ENCODE results near the gene RPUSD3. TPM values are rescaled to one million over a fixed set of nuclear protein-coding genes. Genes with fewer than 3 reads are reported as not detected.
"Not testable (repeated sequence)": the region's sequence is repeated elsewhere in the genome, so short reads cannot be mapped to it uniquely, and the experiment has no call there.

The RPUSD3 gene
- total RNA-seq, 2 donors from 2014 or later = 31.6 to 51.4 TPM

DNA sequence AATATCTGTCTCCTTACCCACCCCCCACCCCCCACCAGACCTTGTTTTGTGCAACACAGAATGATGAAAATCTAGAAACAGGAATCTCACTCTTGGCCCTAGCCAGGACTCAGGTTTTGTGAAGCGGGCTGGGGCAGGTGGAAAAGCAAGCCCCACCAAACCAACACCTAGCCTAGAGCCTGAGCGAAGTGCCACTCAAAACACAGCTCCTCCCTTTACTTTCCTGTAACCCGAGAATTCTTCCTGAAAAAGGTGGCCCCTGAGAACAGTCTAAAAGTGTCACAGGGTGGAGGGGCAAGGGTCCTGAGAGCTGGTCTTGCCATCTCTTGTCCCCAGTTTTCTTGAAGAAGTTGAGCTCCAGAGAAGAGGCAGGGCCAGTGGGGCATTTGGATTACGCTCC, 17.4 kb upstream of the RPUSD3 start:
- ATAC-seq (no peak), DNase-seq (no peak)
- H3K27me3 ChIP-seq = no peaks in the 10 kb centered on the region
- H3K36me3 ChIP-seq (replicated peaks in 1 of 2; ENCODE audit: insufficient read depth in 1 of 2, low read depth in 2 of 2) = no peaks in the 10 kb centered on the region
- intact Hi-C loops (cut with DNase I) = no loop called here
- no peak overlapping the region for H3K4me3 ChIP-seq
- H3K9me3 ChIP-seq = no peaks in the 10 kb centered on the region
- no peak overlapping the region for H3K27ac ChIP-seq
- TF ChIP-seq, protein P1, sequence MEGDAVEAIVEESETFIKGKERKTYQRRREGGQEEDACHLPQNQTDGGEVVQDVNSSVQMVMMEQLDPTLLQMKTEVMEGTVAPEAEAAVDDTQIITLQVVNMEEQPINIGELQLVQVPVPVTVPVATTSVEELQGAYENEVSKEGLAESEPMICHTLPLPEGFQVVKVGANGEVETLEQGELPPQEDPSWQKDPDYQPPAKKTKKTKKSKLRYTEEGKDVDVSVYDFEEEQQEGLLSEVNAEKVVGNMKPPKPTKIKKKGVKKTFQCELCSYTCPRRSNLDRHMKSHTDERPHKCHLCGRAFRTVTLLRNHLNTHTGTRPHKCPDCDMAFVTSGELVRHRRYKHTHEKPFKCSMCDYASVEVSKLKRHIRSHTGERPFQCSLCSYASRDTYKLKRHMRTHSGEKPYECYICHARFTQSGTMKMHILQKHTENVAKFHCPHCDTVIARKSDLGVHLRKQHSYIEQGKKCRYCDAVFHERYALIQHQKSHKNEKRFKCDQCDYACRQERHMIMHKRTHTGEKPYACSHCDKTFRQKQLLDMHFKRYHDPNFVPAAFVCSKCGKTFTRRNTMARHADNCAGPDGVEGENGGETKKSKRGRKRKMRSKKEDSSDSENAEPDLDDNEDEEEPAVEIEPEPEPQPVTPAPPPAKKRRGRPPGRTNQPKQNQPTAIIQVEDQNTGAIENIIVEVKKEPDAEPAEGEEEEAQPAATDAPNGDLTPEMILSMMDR (IDR thresholded peaks at IDR 0.05) = no peak
- no peak for TF ChIP-seq POLR2A (IDR thresholded peaks at IDR 0.05)
- 88% methylated on average over 4 of the region's 4 CpGs for WGBS, 2 donors
- peaks cover 7% of the 10 kb centered on the region for H3K4me1 ChIP-seq

DNA sequence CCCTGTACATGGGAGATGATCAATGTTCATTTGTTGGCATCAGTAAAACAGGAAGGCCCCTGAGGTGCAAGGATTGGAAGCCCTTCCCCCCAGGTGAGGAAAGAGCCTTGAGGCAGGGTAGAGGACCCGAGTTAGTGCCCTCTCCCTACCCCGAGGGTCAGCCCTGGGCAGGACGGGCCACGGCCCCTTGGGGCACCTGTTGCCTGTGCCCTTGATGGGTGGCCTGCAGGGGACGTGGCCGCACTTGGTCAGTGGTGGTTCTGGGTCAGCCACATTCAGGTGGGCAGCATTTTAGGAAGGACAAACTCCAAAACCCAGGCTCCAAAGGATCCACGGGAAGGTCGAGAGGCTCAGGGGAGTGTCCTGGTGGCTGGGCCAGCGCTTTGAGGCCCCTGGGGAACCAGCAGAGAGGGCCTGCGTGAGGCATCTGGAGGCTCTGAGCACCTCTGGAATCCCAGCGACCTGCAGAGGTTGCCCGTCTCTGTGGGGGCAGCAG, 15.8 kb upstream of the RPUSD3 start:
- no peaks in the 10 kb centered on the region for H3K9me3 ChIP-seq
- 79 to 84% methylated on average over 11 to 12 of the region's 12 CpGs for WGBS, 2 donors
- no peaks in the 10 kb centered on the region for H3K27me3 ChIP-seq
- H3K4me3 ChIP-seq = no peak overlapping the region
- no peak for TF ChIP-seq POLR2A (IDR thresholded peaks at IDR 0.05)
- TF ChIP-seq, protein P1 (IDR thresholded peaks at IDR 0.05) = no peak
- H3K36me3 ChIP-seq (replicated peaks in 1 of 2; ENCODE audit: insufficient read depth in 1 of 2, low read depth in 2 of 2) = no peaks in the 10 kb centered on the region
- peaks cover 7% of the 10 kb centered on the region for H3K4me1 ChIP-seq
- ATAC-seq (no peak), DNase-seq (no peak)
- no peak overlapping the region for H3K27ac ChIP-seq
- intact Hi-C loops (cut with DNase I) = no loop called here

DNA sequence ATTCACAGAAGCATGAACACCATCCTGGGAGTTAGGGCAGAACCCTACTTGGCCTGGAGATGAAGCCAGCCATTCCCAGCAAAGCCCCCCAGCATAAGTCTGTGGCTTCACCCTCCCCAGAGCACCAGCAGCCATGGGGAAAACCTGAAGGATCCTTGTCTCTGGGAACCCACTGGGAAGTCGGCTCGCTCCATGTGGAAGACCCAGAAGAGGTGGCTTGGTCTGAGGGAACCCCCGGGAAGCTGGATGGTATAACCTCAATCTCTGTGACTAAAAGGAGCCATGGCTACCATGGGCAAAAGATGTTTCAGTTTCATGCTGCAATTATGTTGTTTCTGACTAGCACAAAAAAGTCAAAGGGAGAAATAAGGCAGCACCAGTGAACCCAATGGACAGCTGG, 11.8 kb upstream of the RPUSD3 start:
- no peak for TF ChIP-seq POLR2A (IDR thresholded peaks at IDR 0.05)
- TF ChIP-seq, protein P1 (IDR thresholded peaks at IDR 0.05) = no peak
- Histone ChIP-seq H3K27ac (no peak overlapping the region), H3K27me3 (no peaks in the 10 kb centered on the region), H3K4me1 (no peaks in the 10 kb centered on the region), H3K36me3 (replicated peaks in 1 of 2; ENCODE audit: insufficient read depth in 1 of 2, low read depth in 2 of 2) (no peaks in the 10 kb centered on the region), H3K4me3 (no peak overlapping the region), H3K9me3 (no peaks in the 10 kb centered on the region)
- intact Hi-C loops (cut with DNase I) = no loop called here
- WGBS, 2 donors = 97 to 98% methylated on average over 3 of the region's 3 CpGs
- no peak for ATAC-seq
- DNase-seq = no peak

DNA sequence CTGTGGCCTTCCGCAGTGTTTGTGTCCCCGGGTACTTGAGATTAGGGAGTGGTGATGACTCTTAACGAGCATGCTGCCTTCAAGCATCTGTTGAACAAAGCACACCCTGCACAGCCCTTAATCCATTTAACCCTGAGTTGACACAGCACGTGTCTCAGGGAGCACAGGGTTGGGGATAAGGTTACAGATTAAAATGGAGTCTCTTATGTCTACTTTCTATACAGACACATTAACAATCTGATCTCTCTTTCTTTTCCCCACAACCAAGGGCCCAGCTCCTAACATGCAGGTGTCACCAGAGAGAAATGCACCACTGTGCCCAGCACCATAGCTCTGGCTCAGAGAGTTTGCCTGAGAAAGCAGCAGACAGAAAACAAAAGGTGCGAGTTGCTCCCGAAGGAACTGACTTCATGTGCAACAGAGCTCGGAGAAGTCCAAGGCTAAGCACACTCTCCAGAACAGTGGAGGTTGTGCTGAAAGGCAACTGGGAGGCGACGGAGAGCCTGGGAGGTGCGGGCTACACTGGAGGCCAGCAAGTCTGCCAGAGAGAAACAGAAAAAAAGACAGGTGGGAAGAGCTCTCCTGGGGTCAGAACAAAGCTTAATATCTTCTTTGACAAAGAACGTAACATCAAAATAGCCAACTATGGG, 10.6 kb upstream of the RPUSD3 start:
- DNase-seq; H3K9me3 ChIP-seq; H3K27me3 ChIP-seq; H3K36me3 ChIP-seq (replicated peaks in 1 of 2; ENCODE audit: insufficient read depth in 1 of 2, low read depth in 2 of 2); H3K4me1 ChIP-seq; ATAC-seq; H3K4me3 ChIP-seq; H3K27ac ChIP-seq; intact Hi-C loops (cut with DNase I): not testable (repeated sequence)
- 71 to 73% methylated on average over 8 to 11 of the region's 11 CpGs for WGBS, 2 donors

DNA sequence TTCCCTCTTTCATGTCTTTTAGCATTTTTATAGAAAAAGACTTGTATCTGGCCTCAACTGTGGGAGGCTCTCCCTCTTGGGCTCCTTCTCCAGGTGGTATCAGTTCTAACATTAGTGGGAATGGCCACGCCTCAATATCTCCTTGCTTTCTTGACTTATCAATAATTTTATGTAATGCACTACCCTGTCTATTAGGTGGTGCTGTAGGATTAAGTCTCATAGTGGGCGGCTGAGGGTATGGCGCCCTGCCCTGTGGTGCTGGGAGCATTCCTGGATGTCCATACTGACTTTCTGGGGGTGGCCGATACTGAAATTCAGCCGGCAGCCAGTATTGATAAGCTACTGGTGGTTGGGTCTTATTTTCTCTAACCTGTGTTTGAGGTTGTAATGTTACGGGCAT, 8.7 kb upstream of the RPUSD3 start:
- Histone ChIP-seq H3K4me3 (no peak overlapping the region), H3K27me3 (no peaks in the 10 kb centered on the region), H3K27ac (no peak overlapping the region), H3K36me3 (replicated peaks in 1 of 2; ENCODE audit: insufficient read depth in 1 of 2, low read depth in 2 of 2) (no peaks in the 10 kb centered on the region), H3K4me1 (peaks cover 4% of the 10 kb centered on the region), H3K9me3 (no peaks in the 10 kb centered on the region)
- 75 to 87% methylated on average over 2 to 6 of the region's 6 CpGs for WGBS, 2 donors
- ATAC-seq (no peak), DNase-seq (no peak)
- intact Hi-C loops (cut with DNase I) = no loop called here
- TF ChIP-seq, protein P1 (IDR thresholded peaks at IDR 0.05) = no peak
- TF ChIP-seq POLR2A (IDR thresholded peaks at IDR 0.05) = no peak

DNA sequence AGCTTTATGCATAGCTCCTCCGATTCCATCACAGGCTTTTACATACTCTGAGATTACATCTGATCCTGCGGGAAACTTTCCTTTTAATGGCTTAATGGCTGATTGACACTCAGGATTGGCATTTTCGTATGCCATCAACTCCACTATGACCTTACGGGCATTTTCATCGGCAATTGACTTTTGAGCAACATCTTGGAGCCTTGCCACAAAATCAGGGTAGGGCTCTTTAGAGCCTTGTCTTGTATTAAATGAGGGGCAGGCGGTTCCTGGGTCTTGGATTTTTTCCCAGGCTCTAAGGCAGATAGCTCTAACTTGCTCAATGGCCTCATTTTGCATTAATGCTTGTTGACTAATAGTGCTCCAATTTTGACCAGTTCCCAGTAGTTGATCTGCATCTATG, 8.1 kb upstream of the RPUSD3 start:
- DNase-seq; H3K27me3 ChIP-seq; H3K4me3 ChIP-seq; H3K4me1 ChIP-seq; H3K36me3 ChIP-seq (replicated peaks in 1 of 2; ENCODE audit: insufficient read depth in 1 of 2, low read depth in 2 of 2); H3K9me3 ChIP-seq; H3K27ac ChIP-seq; ATAC-seq; intact Hi-C loops (cut with DNase I): not testable (repeated sequence)
- WGBS, 2 donors = 44 to 46% methylated on average over 6 of the region's 6 CpGs

DNA sequence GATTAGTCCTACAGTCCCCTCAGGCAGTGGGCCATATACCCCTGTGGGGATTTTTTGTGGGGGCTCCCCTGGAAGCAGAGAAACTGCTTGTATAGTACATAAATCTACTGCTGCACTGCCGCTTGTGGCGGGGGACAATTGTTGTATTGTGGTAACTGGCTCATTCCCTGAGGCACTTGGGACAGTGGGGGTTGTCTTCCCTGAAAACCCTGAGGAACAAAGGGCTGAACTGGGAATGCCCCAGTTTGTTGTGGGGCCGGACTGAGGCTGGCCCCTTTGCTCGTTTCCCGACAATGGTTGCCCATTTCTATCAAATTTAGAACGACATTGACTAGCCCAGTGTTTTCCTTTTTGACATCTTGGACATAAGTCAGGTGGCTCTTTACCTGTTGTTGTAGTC, 7.6 kb upstream of the RPUSD3 start:
- H3K27ac ChIP-seq; H3K4me1 ChIP-seq; H3K9me3 ChIP-seq; H3K36me3 ChIP-seq (replicated peaks in 1 of 2; ENCODE audit: insufficient read depth in 1 of 2, low read depth in 2 of 2); intact Hi-C loops (cut with DNase I); H3K4me3 ChIP-seq; DNase-seq; H3K27me3 ChIP-seq; ATAC-seq: not testable (repeated sequence)
- 64 to 78% methylated on average over 5 to 6 of the region's 6 CpGs for WGBS, 2 donors
